GM18951 (cell line): ENCODE results near the gene SYPL1.
A peak's percentile ranks its signal among the peaks of the same experiment; 100 is the strongest.

Experiments
- POLR2A ChIP-seq: IDR thresholded peaks from 4 replicates; pipeline ENCODE4 v1.6.1; 2011; ENCODE audit warnings: mild to moderate bottlenecking; ENCODE audit not compliant: insufficient read length, insufficient read depth; ENCODE audit errors: extremely low read depth
- in situ Hi-C: fragments of 300-500 bp; cut with MboI; formaldehyde crosslinking; loops from one replicate; pipeline ENCODE4 v1.12.0; 2022; ENCODE audit warnings: low sequenced_read_pairs, mixed read lengths, inconsistent platforms; ENCODE audit not compliant: unreplicated experiment

SYPL1 gene

DNA sequence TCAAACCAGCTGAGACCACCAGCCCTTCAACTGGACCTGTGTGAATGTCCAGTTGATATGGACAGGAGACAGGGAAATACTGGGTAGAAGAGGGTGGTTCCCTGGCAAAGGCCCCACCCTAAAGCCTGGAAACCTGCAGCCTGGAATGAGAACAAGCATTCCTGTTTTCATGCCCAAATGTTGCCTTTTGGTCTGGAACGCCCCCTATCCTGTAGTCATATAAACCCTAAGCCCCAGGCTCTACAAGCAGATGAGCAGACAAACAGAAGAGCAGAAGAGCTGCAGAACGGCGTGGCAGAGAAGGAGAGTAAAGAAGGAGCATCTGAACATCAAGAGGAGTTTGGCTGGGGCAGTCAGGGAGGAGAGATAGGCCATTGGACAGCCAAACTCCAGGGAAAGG lies 38.4 kb downstream of the SYPL1 start:
- in situ Hi-C loops: no loop called here
- no peak for TF ChIP-seq POLR2A

DNA sequence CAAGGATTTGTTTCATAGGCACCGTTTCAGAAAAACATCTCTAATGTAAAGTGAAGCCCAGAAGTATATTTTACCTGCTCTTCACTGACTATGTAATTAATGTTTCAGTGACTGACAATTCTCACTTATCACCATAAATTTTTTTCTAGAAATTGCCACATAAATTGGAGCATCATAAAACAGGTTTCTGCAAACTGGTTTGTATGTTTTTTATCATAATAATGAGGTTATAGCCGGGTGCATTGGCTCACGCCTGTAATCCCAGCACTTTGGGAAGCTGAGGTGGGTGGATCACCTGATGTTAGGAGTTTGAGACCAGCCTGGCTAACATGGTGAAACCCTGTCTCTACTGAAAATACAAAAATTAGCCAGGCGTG lies 39.4 kb downstream of the SYPL1 start:
- in situ Hi-C loops: no loop called here

DNA sequence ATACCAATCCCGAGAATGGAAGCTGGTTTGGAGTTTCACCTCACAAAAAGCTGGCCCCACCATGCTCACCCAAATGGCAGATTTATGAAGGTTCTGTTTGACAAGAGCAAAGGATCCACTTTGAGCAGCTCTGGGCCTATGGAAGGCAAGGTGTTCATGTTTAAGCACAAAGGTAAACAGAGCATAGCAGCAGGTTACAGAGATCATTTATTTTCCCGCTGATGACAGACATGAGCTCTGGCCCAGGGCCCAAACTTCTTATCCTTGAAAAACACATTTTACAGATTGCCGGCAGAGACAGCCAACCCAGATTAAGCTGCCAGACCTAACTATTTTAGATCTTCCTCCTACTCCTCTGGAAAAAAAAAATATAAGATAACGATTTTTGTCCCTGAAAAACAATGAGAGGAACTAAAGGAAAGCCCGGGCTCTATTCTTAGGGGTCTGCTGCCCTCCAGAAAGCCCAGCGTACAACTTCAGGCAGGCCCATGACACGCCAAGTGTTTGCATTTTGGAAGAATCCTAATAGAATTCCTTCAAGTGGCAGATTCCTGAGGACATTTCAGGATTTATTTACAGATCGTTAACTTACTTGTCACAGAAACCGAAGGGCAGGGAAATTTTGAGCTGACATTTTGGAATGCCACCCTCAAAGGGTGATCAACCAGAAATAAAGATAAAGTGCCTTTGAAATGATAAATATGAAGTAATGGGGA lies 40.0 kb downstream of the SYPL1 start:
- in situ Hi-C loops: no loop called here
- TF ChIP-seq POLR2A: no peak

More for the DNA sequence above, 39.4 kb downstream of the SYPL1 start:
- TF ChIP-seq POLR2A: no peak

DNA sequence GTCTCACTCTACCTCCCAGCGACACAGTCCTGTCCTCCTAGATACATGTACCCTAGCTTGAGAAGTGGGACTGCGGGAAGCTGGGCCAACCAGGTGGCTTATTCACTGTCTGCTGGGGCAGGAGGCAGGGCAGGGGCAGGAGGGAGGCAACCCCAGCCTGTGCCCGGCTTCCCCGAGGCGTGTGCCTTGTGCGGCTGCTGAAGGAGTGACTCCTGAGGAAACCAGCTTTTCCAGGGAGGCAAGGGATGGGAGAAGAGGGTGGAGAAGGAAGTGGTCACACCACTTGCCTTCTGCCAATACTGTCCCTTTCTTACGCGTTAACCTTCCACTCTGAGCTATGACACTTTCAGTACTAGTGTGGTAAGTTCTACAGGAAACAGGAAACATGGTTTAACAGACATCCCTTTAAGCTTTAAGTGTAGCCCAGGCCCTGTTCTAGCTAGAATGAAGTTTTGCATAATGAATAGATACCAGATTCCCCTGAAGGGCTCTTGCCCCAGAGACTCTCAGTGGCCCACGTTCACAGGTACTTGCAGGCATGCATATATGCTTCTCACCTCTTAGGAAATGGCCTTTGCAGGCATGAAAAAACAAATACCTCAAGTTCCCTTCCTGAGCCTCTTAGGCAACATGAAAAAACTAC lies 40.6 kb downstream of the SYPL1 start:
- peak; percentile 31 for TF ChIP-seq POLR2A
- in situ Hi-C loops: no loop called here

DNA sequence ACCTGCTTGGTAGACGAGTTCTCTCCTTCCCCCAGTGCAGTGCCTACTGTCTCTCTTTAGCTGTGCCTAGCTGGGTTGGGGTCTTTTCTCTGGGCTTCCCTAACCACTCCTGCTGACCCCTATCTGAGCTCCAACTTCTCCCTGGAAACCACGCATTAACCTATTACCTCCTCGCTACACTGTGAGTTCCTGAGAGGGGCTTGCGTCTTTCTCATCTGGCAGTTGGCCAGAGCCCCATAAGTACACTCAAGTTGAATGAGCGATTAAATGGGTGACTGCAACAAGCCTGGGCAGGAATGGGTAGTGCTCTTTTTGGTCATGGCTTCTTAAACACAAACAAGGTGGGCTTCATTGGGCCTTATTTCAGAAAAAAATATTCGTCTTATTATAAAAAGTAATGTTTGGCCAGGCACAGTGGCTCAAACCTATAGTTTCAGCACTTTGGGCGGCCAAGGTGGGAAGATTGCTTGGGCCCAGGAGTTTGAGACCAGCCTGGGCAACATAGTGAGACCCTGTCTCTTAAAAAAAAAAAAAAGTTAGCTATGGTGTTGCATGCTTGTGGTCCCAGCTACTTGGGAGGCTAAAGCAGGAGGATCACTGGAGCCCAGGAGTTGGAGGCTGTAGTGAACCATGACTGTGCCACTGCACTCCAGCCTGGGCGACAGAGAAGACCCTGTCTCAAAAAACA lies 41.4 kb downstream of the SYPL1 start:
- TF ChIP-seq POLR2A: peak; percentile 5
- in situ Hi-C loops: no loop called here

DNA sequence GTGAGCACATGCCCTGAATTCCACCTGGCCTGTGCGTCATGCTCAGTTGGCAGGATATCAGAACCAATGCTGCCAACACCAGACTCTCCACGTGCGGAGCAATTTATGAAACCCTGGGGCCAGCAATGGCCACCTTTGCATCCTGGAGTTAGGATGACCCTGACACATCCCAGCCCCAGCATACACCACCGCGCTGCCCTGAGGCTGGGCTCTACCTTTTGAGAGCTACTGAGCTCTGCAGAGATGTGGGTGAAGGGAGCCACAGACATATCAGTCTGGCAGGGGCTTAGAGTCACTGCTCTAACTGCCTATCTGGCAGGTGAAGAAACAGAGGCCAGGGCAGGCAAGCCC lies 41.9 kb downstream of the SYPL1 start:
- in situ Hi-C loops: no loop called here

DNA sequence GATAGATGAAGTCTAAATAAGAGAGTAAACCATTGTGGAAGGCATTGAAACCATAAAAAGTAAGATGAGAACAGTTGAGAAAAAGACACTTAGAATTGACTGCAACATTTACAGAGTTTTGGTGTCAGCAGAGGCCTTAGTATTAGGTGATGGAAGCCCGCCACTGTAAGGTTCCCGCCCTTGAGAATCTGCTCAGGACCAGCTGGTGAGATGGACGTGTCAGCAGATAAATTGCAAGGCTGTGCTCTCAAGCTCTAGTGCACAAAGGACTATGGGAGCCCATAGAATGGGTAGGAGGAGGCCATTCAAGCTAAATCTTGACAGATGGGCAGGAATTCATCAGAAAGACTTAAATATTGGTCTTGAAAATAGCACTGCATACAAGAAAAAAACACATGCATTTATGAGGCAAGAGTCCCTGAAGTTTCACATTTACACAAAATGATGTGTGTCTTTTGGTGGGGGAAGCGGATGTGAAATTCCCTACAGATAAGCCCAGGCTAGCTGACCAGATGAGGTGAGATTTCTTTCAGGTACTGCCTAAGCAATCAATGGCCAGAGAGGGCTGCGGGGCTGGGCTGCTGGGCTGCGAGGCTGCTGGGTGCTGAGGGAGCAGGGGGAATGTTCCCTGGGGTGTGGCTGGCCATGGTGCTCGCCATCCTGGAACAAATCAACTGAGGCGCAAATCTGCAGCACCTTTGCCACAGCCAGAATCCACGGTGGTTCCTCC lies 42.5 kb downstream of the SYPL1 start:
- TF ChIP-seq POLR2A: no peak
- in situ Hi-C loops: no loop called here

More for the DNA sequence above, 41.9 kb downstream of the SYPL1 start:
- TF ChIP-seq POLR2A: peak; percentile 27

DNA sequence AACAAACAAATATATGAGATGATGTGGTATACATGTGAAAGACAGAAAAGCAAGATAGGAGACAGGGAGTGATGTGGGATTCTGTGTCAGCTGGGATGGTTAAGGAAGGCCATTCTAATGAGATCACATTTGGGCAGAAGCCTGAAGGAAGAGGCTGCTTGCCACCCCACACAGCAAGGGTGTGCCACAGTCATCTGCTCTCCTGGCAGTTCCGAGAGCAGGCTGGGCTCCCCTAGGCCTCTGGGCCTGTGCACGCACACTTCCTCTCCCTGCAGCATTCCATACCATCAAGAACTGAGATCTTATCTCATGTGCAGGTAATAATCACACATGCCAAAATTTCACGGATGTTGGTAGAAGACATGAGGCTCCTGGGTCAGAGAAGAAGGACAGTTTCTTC lies 43.1 kb downstream of the SYPL1 start:
- in situ Hi-C loops: no loop called here
- TF ChIP-seq POLR2A: no peak

DNA sequence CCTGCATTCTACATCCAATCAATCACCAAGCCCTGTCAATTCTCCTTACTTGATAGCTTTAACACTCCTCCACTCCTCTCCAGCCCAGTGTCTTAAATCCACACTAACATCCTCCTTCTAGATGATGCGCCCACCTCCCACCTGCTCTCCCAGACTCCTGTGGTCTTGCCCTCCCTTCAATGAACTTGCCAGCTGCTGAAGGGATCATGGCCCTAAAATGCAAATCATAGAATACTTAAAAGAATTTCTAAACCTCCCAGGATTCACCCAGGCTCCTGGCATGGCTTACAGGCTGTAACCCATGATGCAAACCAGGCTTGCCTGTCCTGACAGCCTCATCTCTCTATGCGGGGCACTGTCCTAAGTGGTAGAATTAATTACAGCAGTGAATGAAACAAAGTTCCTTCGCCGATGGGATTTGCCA lies 43.6 kb downstream of the SYPL1 start:
- in situ Hi-C loops: no loop called here
- no peak for TF ChIP-seq POLR2A

DNA sequence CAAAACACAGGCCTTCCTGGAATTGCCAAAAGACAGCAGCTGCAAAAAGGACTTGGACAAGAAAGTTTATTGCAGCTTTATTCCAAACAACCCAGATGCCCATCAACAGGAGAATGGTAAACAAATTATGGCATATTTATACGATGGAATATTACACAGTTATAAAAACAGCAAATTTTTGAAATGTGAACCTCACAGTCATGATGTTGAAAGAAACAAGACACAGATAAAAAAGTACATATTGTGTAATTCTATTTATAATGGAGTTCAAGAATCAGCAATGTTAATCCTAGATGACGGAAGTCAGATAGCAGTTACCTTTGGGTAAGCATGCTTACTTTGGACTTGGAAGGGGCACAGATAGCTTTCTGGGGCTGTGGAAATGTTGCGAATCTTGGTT lies 44.4 kb downstream of the SYPL1 start:
- in situ Hi-C loops: no loop called here

DNA sequence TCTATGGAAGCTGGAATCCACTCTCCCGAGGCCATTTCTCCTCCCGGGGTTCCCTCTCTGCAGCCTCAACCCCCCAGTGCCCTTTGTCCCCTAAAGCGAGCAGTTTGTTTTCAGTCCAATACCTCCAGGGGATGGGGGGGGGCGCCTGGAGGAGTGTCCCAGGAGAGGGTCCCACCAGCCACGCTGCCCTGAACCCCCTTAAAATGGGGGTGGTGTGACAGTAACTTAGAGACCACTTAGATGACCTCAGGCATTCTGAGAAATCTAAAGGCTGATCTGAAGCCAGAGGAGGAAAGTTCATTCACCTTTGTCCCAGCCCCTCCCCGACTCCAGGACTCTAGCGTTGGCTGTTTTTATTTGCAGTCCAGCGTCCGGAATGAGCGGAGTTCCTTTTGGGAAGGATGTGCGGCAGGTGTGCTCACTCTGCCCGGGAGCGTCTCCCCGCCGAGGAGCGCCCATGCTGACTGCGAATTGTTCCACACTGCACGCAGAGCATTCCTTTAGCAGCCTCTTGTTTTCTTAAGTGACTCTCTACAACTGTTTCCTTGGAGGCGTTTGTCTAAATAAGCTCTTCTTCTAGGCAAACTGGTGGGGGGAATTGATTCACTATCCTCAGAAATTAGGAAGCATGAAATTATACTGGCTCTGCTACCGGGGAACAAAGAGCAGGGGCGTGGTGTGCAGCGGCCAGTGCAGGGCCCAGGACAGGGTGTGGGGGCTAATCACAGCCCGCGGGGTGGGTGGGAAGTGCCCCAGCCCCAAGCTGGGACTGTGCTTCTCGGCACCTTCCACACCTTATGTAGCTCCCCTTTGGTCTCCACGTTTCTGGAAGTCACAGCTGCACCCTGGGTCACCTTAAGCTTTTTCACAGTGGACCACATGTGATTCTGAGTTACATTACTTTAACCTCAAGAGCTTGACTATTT lies 46.3 kb downstream of the SYPL1 start:
- in situ Hi-C loops: no loop called here
- no peak for TF ChIP-seq POLR2A

More for the DNA sequence above, 44.4 kb downstream of the SYPL1 start:
- TF ChIP-seq POLR2A: no peak

DNA sequence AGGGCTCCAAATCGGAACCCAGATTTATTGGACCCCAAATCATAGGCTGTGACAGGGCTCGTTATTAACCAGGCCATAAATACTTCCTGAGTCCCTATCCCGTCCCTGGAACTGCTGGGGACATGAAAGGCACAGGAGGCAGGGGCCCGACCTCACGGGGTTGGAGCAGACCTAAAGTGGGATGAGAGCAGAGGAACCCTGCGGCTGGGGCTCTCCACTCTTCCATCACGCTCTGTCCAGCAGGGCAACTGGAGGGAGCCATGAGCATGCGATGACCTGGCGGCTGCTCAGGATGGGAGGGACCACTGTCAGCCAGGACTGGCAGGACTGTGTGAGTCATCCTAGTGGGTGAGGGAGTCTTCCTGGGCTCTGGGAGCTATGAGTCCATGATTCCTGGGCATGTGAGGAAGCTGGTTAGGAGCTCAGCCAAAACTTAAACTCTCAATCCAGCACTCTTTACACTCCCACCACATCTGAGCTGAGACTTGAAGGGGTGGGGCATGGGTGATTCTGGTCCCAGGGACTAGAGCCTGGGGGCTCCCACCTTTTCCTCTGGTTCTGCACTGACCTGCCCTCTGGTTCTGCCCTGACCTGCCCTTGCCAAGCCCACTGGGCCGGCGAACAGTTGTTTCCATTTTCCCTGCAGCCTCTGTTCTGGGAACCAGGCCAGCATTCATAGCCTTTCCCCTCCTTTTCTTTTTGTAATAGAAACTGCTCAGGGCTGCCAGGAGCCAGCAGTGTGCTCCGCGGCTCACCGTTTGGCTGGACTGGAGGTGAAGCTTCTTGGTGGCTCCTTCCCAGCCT lies 47.1 kb downstream of the SYPL1 start:
- in situ Hi-C loops: no loop called here
- TF ChIP-seq POLR2A: no peak

DNA sequence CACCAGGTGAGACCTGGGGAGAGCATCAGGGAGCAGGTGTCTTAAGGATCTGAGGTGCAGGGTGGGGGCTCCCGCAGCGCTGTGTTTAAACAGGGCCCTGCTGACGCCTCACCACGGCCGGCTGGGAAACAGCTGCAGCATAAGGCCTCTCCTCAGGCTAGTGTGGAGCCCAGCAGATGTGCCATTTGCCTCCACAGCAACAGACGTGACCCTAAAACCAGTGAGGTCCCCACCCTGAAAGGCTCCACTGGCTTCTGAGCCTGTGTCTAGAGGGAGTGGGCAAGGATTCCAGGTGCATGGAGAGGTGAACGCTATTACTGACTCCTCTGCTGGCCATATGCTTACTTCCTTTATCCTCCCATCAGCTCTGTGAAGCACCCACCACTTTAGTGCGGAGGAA lies 47.8 kb downstream of the SYPL1 start:
- no peak for TF ChIP-seq POLR2A
- in situ Hi-C loops: no loop called here
